PC-3 (cell line): Measurements from ENCODE around the gene AKAP8L.

Source experiments
- EZH2 ChIP-seq: fragments of 300-600 bp; sonication (generic); IDR thresholded peaks from one replicate; pipeline ENCODE4 v1.6.1; 2017; ENCODE audit warnings: antibody characterized with exemption, mild to moderate bottlenecking, low read length; ENCODE audit not compliant: unreplicated experiment
- EZH2phosphoT487 ChIP-seq: fragments of 300-600 bp; sonication (generic); IDR thresholded peaks from 2 replicates; pipeline ENCODE4 v1.6.1; 2018; ENCODE audit warnings: mild to moderate bottlenecking, antibody characterized with exemption, low read length, borderline replicate concordance
- TF ChIP-seq, protein P1 (sequence below): fragments of 300-600 bp; sonication (generic); conservative IDR thresholded peaks from 2 replicates; pipeline ENCODE4 v1.5.1; 2017; ENCODE audit warnings: antibody characterized with exemption, low read depth, mild to moderate bottlenecking, low read length

DNA sequence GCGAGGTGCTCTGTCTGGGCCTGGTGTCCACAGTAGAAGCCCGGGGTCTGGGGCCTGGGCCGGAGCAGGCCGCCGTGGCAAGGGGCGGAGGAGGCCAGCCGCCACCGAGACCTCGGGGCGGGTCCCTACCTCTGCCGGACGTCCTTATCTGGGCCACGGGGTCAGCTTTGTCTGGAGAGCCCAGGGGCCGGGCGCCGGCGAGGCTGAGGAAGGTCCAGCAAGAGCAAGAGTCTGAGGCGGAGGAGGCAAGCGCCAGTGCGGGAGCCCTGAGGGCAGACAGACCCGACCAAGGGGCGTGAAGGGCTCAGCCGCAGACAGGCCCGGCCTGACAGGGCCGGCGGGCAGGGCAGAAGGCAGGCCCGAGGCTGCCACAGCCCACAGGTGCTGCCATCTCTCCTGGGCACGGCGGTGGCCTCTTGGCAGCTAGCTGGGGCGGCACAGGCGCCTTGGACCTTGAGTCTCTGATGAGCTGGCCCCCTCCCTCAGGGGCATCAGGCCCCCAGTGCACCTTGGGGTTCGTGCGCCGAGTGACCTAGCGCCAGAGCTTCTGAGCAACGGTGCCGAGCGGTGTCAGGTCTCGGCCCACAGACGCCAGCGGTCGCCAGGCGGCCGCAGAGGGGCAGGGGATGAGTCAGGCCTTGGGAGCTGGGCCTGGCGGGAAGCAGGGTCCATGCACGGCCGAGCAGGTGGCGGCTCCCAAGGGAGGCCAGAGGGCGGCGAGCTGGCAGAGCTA lies 20.1 kb downstream of the AKAP8L start:
- TF ChIP-seq, protein P1, sequence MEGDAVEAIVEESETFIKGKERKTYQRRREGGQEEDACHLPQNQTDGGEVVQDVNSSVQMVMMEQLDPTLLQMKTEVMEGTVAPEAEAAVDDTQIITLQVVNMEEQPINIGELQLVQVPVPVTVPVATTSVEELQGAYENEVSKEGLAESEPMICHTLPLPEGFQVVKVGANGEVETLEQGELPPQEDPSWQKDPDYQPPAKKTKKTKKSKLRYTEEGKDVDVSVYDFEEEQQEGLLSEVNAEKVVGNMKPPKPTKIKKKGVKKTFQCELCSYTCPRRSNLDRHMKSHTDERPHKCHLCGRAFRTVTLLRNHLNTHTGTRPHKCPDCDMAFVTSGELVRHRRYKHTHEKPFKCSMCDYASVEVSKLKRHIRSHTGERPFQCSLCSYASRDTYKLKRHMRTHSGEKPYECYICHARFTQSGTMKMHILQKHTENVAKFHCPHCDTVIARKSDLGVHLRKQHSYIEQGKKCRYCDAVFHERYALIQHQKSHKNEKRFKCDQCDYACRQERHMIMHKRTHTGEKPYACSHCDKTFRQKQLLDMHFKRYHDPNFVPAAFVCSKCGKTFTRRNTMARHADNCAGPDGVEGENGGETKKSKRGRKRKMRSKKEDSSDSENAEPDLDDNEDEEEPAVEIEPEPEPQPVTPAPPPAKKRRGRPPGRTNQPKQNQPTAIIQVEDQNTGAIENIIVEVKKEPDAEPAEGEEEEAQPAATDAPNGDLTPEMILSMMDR: no peak
- TF ChIP-seq EZH2phosphoT487 (no peak), EZH2 (no peak)
